Measurements from ENCODE around the gene SLC2A5.

GRCh38 chr1:9062021-9062471 is 7.4 kb downstream of the SLC2A5 start:
- TF ChIP-seq TAF1 (IDR thresholded peaks at IDR 0.05; ENCODE audit: low read depth, low read length): no peak
- no peak for TF ChIP-seq POLR2AphosphoS5 (IDR thresholded peaks at IDR 0.05; ENCODE audit: low read depth, low read length)
